GM12878 (cell line): ENCODE measurements around the gene USH2A. TPM values are rescaled to one million over a fixed set of nuclear protein-coding genes. Genes with fewer than 3 reads are reported as not detected.

Source experiments
- ATAC-seq: fragments of 200-7000 bp; cut with Tn5 transposase; 3 replicates; pipeline ENCODE4 v1.9.1; 2020; ENCODE audit warnings: mild to moderate bottlenecking, moderate library complexity
- BruUV-seq: library from RNA; stranded (reverse); fragments of 400-500 nt; replicated peaks from 2 replicates; lab custom pipeline; 2021; lab: Mats Ljungman, UMichigan
- CTCF ChIA-PET: fragments of 300-600 bp; sonication (Branson Sonifier 250); formaldehyde crosslinking; extraction: SDS; loops from one replicate; lab custom pipeline; 2021; ENCODE audit warnings: inconsistent platforms; lab: Yijun Ruan, JAX
- POLR2A ChIA-PET: fragments of 350-600 bp; formaldehyde crosslinking; extraction: SDS; loops from one replicate; lab custom pipeline; 2021; ENCODE audit warnings: inconsistent platforms; lab: Charles Lee
- RAD21 ChIA-PET: fragments of 300-600 bp; sonication (Branson Sonifier 250); formaldehyde crosslinking; loops from one replicate; lab custom pipeline; 2023; ENCODE audit warnings: antibody characterized with exemption; ENCODE audit not compliant: unreplicated experiment; lab: Charles Lee
- SMC1A ChIA-PET: fragments of 300-600 bp; sonication (Branson Sonifier 250); formaldehyde crosslinking; loops from one replicate; lab custom pipeline; 2023; ENCODE audit not compliant: unreplicated experiment, uncharacterized antibody; lab: Charles Lee
- DNase-seq: peaks from one replicate; pipeline ENCODE4 v3.0.0-alpha.2; 2011; ENCODE audit warnings: low read depth, low spot score
- FAIRE-seq: peaks from 3 replicates; lab custom pipeline; 2011; peaks lifted over from hg19 to GRCh38; lab: Jason Lieb, UNC
- H2AFZ ChIP-seq: 2 replicates; pipeline ENCODE4 v1.6.0; 2011; ENCODE audit warnings: low read depth, low read length, control low read depth; ENCODE audit not compliant: control insufficient read depth
- H3K27ac ChIP-seq: 2 replicates; pipeline ENCODE4 v1.5.1; 2011; ENCODE audit warnings: control low read depth; ENCODE audit not compliant: control insufficient read depth, insufficient read depth
- H3K27me3 ChIP-seq, 2 experiments: replicated peaks in 1 of 2; 2 replicates each; pipeline versions ENCODE4 v1.6.0 to v1.6.1; 2011; ENCODE audit warnings: low read length in 1 of 2; ENCODE audit not compliant: control insufficient read depth in 2 of 2, insufficient read depth in 2 of 2
- H3K36me3 ChIP-seq, 2 experiments: 2 replicates each; pipeline ENCODE4 v1.5.1; 2011; ENCODE audit warnings: low read length in 1 of 2; ENCODE audit not compliant: control insufficient read depth in 2 of 2, insufficient read depth in 2 of 2
- H3K4me1 ChIP-seq: 2 replicates; pipeline ENCODE4 v1.6.1; 2011; ENCODE audit warnings: mild to moderate bottlenecking, low read length, moderate library complexity, mixed read lengths; ENCODE audit not compliant: control insufficient read depth, insufficient read depth
- H3K4me2 ChIP-seq: 2 replicates; pipeline ENCODE4 v1.6.0; 2011; ENCODE audit warnings: control low read depth; ENCODE audit not compliant: control insufficient read depth, insufficient read depth
- H3K4me3 ChIP-seq: fragments of 200-600 bp; sonication (generic); 2 replicates; pipeline ENCODE4 v1.5.1; 2016
- H3K79me2 ChIP-seq: 2 replicates; pipeline ENCODE4 v1.6.0; 2011; ENCODE audit warnings: low read length; ENCODE audit not compliant: control insufficient read depth, insufficient read depth
- H3K9ac ChIP-seq: 2 replicates; pipeline ENCODE4 v1.8.0; 2011; ENCODE audit warnings: low read length, control low read depth, mixed read lengths; ENCODE audit not compliant: control insufficient read depth, insufficient read depth
- H3K9me3 ChIP-seq: replicated peaks from 3 replicates; pipeline ENCODE4 v1.5.1; 2011; ENCODE audit warnings: mild to moderate bottlenecking, low read length; ENCODE audit not compliant: control insufficient read depth, insufficient read depth
- H4K20me1 ChIP-seq: 2 replicates; pipeline ENCODE4 v1.6.0; 2011; ENCODE audit not compliant: control insufficient read depth, insufficient read depth
- ATF3 ChIP-seq: IDR thresholded peaks from 2 replicates; pipeline ENCODE4 v1.6.1; 2011; ENCODE audit warnings: low read depth, mild to moderate bottlenecking, low read length, moderate library complexity, borderline replicate concordance; ENCODE audit errors: extremely low read depth
- ATF7 ChIP-seq: fragments of 450-650 bp; IDR thresholded peaks from 2 replicates; pipeline ENCODE4 v1.6.1; 2016; ENCODE audit warnings: low read depth, mild to moderate bottlenecking
- BMI1 ChIP-seq: fragments of 450-650 bp; IDR thresholded peaks from 2 replicates; pipeline ENCODE4 v1.6.1; 2016; ENCODE audit warnings: mild to moderate bottlenecking, moderate library complexity, borderline replicate concordance
- BRCA1 ChIP-seq: IDR thresholded peaks from 2 replicates; pipeline ENCODE4 v1.6.1; 2011; ENCODE audit warnings: low read depth, low read length, improper control_type of control experiment
- CHD1 ChIP-seq: IDR thresholded peaks from 2 replicates; pipeline ENCODE4 v1.6.1; 2012; ENCODE audit warnings: low read depth, low read length, improper control_type of control experiment
- CTCF ChIP-seq, 3 experiments: IDR thresholded peaks in 2 of 3; conservative IDR thresholded peaks in 1 of 3; 2 replicates each; pipeline ENCODE4 v1.5.1; 2011; ENCODE audit warnings: low read depth in 3 of 3, low read length in 3 of 3, mild to moderate bottlenecking in 3 of 3, control low read depth in 2 of 3, moderate library complexity in 2 of 3, inconsistent platforms in 1 of 3, mixed read lengths in 1 of 3; ENCODE audit not compliant: control insufficient read depth in 2 of 3, insufficient read depth in 1 of 3; ENCODE audit errors: extremely low read depth in 1 of 3
- ESRRA ChIP-seq: IDR thresholded peaks from 2 replicates; pipeline ENCODE4 v1.6.1; 2012; ENCODE audit warnings: mild to moderate bottlenecking, low read length, improper control_type of control experiment
- EZH2 ChIP-seq: IDR thresholded peaks from 2 replicates; pipeline ENCODE4 v1.6.1; 2012; ENCODE audit warnings: low read depth, mild to moderate bottlenecking, control low read depth, inconsistent platforms, low read length, borderline replicate concordance; ENCODE audit not compliant: control insufficient read depth
- NFYB ChIP-seq: IDR thresholded peaks from 2 replicates; pipeline ENCODE4 v1.6.1; 2011; ENCODE audit warnings: low read depth, mild to moderate bottlenecking, low read length, improper control_type of control experiment, moderate library complexity; ENCODE audit not compliant: insufficient read depth
- PBX3 ChIP-seq: IDR thresholded peaks from 2 replicates; pipeline ENCODE4 v1.6.1; 2011; ENCODE audit warnings: mild to moderate bottlenecking, low read depth, low read length, moderate library complexity; ENCODE audit not compliant: insufficient replicate concordance
- POLR2AphosphoS2 ChIP-seq: IDR thresholded peaks from 2 replicates; pipeline ENCODE4 v1.6.1; 2011; ENCODE audit warnings: low read depth, mild to moderate bottlenecking, low read length, improper control_type of control experiment, moderate library complexity
- RAD21 ChIP-seq: IDR thresholded peaks from 2 replicates; pipeline ENCODE4 v1.6.1; 2011; ENCODE audit warnings: mild to moderate bottlenecking, low read depth, low read length, moderate library complexity; ENCODE audit not compliant: insufficient read depth
- RBBP5 ChIP-seq: fragments of 200-600 bp; sonication (generic); conservative IDR thresholded peaks from 2 replicates; pipeline ENCODE4 v1.6.1; 2016
- SP1 ChIP-seq: IDR thresholded peaks from one replicate; pipeline ENCODE4 v1.6.1; 2011; ENCODE audit warnings: low read depth, low read length
- ZBED1 ChIP-seq: IDR thresholded peaks from 2 replicates; pipeline ENCODE4 v1.6.1; 2016; ENCODE audit warnings: borderline replicate concordance
- WGBS: methylation state at CpG from one replicate; pipeline ENCODE4 v1.1.6; 2016; ENCODE audit warnings: low lambda C conversion rate; ENCODE audit not compliant: insufficient replicate concordance, insufficient coverage; ENCODE audit errors: missing lambda C conversion rate; 5-methylcytosine and 5-hydroxymethylcytosine counted together
- in situ Hi-C: fragments of 300-500 bp; cut with MboI; formaldehyde crosslinking; loops from 9 replicates; pipeline ENCODE4 v1.14.3; 2018; ENCODE audit warnings: mixed read lengths
- intact Hi-C: fragments of 100-400 bp; cut with micrococcal nuclease; formaldehyde crosslinking; loops from one replicate; pipeline ENCODE4 v1.14.2; 2022; ENCODE audit not compliant: unreplicated experiment
- polyA plus RNA-seq, 11 experiments: library from polyadenylated mRNA; depleted of rRNA in 4 of 11; unstranded in 6 of 11; stranded (reverse) in 5 of 11; fragments of >200 nt; fragmentation: Nextera tagmentation in 4 of 11; fragmentation: Illumina TruSeq in 1 of 11; extraction: Ambion mirVana in 4 of 11; extraction: Trizol in 1 of 11; gene quantifications; 1 replicate in 1 of 11; 2 replicates in 10 of 11; pipeline versions ENCODE4 v1.2.1 to v1.2.3, GENCODE V29; 2011 to 2016; ENCODE audit warnings: inconsistent platforms in 2 of 11, missing spikeins in 2 of 11, low read depth in 1 of 11
- total RNA-seq, 4 experiments: library from RNA; depleted of rRNA in 3 of 4; stranded (reverse); fragments of >200 nt in 3 of 4; fragmentation: Illumina TruSeq in 1 of 4; extraction: Trizol in 1 of 4; gene quantifications; 2 replicates each; pipeline versions ENCODE4 v1.2.1 to v1.2.3, GENCODE V29; 2013 to 2021

USH2A gene
- total and polyA plus RNA-seq, 10 of the 15 experiments (the other 5 are each of a cell fraction or from before 2014, with no cell fraction given): under 0.01 to 0.20 (median 0.01) TPM; not detected in 2

GRCh38 chr1:215647738-215648137 lies 775.5 kb downstream of the USH2A start:
- Histone ChIP-seq H2AFZ (no peak overlapping the region), H3K36me3 (no peaks in the 10 kb centered on the region), H3K9me3 (no peaks in the 10 kb centered on the region), H3K27ac (no peak overlapping the region), H3K4me2 (no peak overlapping the region), H3K4me3 (no peak overlapping the region), H4K20me1 (no peaks in the 10 kb centered on the region), H3K4me1 (no peaks in the 10 kb centered on the region), H3K27me3 (no peaks in the 10 kb centered on the region), H3K79me2 (no peaks in the 10 kb centered on the region), H3K9ac (no peak overlapping the region)
- FAIRE-seq (no peak), DNase-seq (no peak), ATAC-seq (no peak)
- WGBS: 21% methylated on average over 3 of the region's 3 CpGs
- TF ChIP-seq SP1 (no peak), BRCA1 (no peak), EZH2 (no peak), RAD21 (no peak), RBBP5 (no peak), ESRRA (no peak), POLR2AphosphoS2 (no peak)
- CTCF ChIA-PET: interaction anchor here (0.6 kb wide), 1 partner anchor 15 kb away, joined by 3 read pairs; no protein-coding TSS in a partner anchor
- RAD21 ChIA-PET: no interaction called here
- SMC1A ChIA-PET: interaction anchor here (0.9 to 1.0 kb wide), 2 partner anchors 10 to 17 kb away, joined by 3 to 4 read pairs; no protein-coding TSS in a partner anchor
- POLR2A ChIA-PET: no interaction called here
- no TSS peak for BruUV-seq
- in situ Hi-C loops (no loop called here), intact Hi-C loops (no loop called here)

- Histone ChIP-seq H3K4me2 (no peak overlapping the region), H3K36me3 (no peaks in the 10 kb centered on the region), H4K20me1 (no peaks in the 10 kb centered on the region), H3K4me3 (no peak overlapping the region), H2AFZ (no peak overlapping the region), H3K9ac (no peak overlapping the region), H3K9me3 (no peaks in the 10 kb centered on the region), H3K27me3 (no peaks in the 10 kb centered on the region), H3K4me1 (no peaks in the 10 kb centered on the region), H3K27ac (no peak overlapping the region), H3K79me2 (no peaks in the 10 kb centered on the region)
- RAD21 ChIA-PET: no interaction called here
- 100% methylated on average over 2 of the region's 2 CpGs for WGBS
- ATAC-seq (no peak), FAIRE-seq (no peak), DNase-seq (no peak)
- POLR2A ChIA-PET: interaction anchor here (1.0 kb wide), 1 partner anchor 23 kb away, joined by 3 read pairs; no protein-coding TSS in a partner anchor
- BruUV-seq: no TSS peak
- in situ Hi-C loops (no loop called here), intact Hi-C loops (no loop called here)
- SMC1A ChIA-PET: interaction anchor here (1.4 to 9.3 kb wide), 4 partner anchors 10 to 21 kb away, joined by 4 to 60 read pairs (median 4); no protein-coding TSS in a partner anchor
- CTCF ChIA-PET: no interaction called here
- no peak for TF ChIP-seq ATF3
- TF ChIP-seq CTCF (IDR thresholded peaks at IDR 0.05 in 2 of 3, conservative IDR thresholded peaks at IDR 0.05 in 1 of 3; ENCODE audit: control insufficient read depth in 2 of 3, extremely low read depth in 1 of 3, insufficient read depth in 1 of 3, low read depth in 3 of 3, low read length in 3 of 3): no peak
- no peak for TF ChIP-seq CHD1
- no peak for TF ChIP-seq BMI1
- TF ChIP-seq PBX3: no peak
- TF ChIP-seq ATF7: no peak
- TF ChIP-seq ZBED1: no peak
- TF ChIP-seq NFYB: no peak
Measured at GRCh38 chr1:215645861-215646260, 777.4 kb downstream of the USH2A start.
